Progenitor cell of endocrine pancreas (in vitro differentiated cells): Measurements from ENCODE around the gene LUZP2. TPM values are rescaled to one million over a fixed set of nuclear protein-coding genes. Genes with fewer than 3 reads are reported as not detected.

Experiments used
- DNase-seq: peaks from one replicate; pipeline ENCODE4 v3.0.0; 2021; ENCODE audit warnings: low spot score; ENCODE audit not compliant: unreplicated experiment
- H3K27ac Mint-ChIP-seq: 2 replicates; pipeline ENCODE4 v1.8.0; 2021; ENCODE audit warnings: mild to moderate bottlenecking, moderate library complexity, mixed read lengths
- H3K27me3 Mint-ChIP-seq: 2 replicates; pipeline ENCODE4 v1.8.0; 2021; ENCODE audit warnings: mixed read lengths
- H3K36me3 Mint-ChIP-seq: 2 replicates; pipeline ENCODE4 v1.8.0; 2022; ENCODE audit warnings: mixed read lengths; ENCODE audit not compliant: insufficient read depth
- H3K4me1 Mint-ChIP-seq: 2 replicates; pipeline ENCODE4 v1.8.0; 2021; ENCODE audit warnings: low read depth, mixed read lengths
- H3K4me3 Mint-ChIP-seq: 2 replicates; pipeline ENCODE4 v1.8.0; 2021; ENCODE audit warnings: low read depth, mild to moderate bottlenecking, moderate library complexity, mixed read lengths
- H3K9me3 Mint-ChIP-seq: 2 replicates; pipeline ENCODE4 v1.8.0; 2021; ENCODE audit warnings: low read depth, mixed read lengths
- total RNA-seq: library from RNA; stranded (reverse); gene quantifications from 2 replicates; pipeline ENCODE4 v1.2.1, GENCODE V29; 2021
- TF ChIP-seq, protein P1 (sequence below): fragments of 200-600 bp; sonication (generic); IDR thresholded peaks from one replicate; pipeline ENCODE4 v1.5.0; 2021; ENCODE audit warnings: antibody characterized with exemption, mild to moderate bottlenecking; ENCODE audit not compliant: unreplicated experiment

The LUZP2 gene
- total RNA-seq, 1 donor from 2014 or later, result 1.8 TPM

DNA sequence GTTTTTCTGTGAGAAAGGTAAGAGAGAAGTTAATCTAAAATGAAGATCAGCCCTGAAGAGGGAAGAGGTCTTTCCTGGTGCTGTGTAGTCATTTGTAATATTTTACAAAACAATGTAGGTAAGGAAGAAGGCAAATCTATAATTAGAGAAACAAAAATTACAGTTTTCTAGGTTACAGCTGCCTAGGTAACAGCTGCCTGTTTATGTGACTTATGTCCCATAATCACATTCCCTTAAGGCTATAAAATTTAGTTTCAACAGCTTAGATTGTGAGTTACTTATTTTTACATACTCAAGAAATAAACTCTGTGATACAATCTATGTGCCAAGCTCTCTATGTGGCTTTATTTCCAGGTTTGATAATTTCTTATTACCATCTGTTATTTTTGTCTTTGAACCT lies 19.8 kb downstream of the LUZP2 start:
- no peaks in the 10 kb centered on the region for H3K36me3 Mint-ChIP-seq
- no peak overlapping the region for H3K27ac Mint-ChIP-seq
- H3K9me3 Mint-ChIP-seq, result no peaks in the 10 kb centered on the region
- no peaks in the 10 kb centered on the region for H3K4me1 Mint-ChIP-seq
- H3K4me3 Mint-ChIP-seq, result no peak overlapping the region
- no peak for DNase-seq
- no peaks in the 10 kb centered on the region for H3K27me3 Mint-ChIP-seq
- TF ChIP-seq, protein P1, sequence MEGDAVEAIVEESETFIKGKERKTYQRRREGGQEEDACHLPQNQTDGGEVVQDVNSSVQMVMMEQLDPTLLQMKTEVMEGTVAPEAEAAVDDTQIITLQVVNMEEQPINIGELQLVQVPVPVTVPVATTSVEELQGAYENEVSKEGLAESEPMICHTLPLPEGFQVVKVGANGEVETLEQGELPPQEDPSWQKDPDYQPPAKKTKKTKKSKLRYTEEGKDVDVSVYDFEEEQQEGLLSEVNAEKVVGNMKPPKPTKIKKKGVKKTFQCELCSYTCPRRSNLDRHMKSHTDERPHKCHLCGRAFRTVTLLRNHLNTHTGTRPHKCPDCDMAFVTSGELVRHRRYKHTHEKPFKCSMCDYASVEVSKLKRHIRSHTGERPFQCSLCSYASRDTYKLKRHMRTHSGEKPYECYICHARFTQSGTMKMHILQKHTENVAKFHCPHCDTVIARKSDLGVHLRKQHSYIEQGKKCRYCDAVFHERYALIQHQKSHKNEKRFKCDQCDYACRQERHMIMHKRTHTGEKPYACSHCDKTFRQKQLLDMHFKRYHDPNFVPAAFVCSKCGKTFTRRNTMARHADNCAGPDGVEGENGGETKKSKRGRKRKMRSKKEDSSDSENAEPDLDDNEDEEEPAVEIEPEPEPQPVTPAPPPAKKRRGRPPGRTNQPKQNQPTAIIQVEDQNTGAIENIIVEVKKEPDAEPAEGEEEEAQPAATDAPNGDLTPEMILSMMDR, result no peak

DNA sequence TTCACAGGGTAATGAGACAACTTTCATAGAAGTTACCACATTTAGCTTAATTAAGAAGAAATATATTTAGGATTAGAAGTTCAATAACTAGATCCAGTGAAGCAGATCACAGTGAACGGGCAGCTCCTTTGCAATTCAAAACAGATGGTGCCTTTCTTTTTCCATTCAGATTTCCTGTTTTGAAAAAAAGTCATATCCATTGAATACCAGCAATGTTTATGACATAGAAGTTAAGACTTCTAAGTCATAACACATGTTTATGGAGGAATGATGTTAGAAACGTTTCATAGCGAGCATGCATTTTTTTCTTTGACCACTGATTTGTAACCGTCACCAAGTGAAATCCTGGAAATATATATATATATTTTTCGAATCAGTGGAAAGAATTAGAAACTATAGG lies 24.7 kb downstream of the LUZP2 start:
- no peaks in the 10 kb centered on the region for H3K36me3 Mint-ChIP-seq
- no peaks in the 10 kb centered on the region for H3K27me3 Mint-ChIP-seq
- no peak overlapping the region for H3K4me3 Mint-ChIP-seq
- H3K9me3 Mint-ChIP-seq, result no peaks in the 10 kb centered on the region
- H3K4me1 Mint-ChIP-seq, result peaks cover 7% of the 10 kb centered on the region
- H3K27ac Mint-ChIP-seq, result no peak overlapping the region
- TF ChIP-seq, protein P1, result no peak
- no peak for DNase-seq

DNA sequence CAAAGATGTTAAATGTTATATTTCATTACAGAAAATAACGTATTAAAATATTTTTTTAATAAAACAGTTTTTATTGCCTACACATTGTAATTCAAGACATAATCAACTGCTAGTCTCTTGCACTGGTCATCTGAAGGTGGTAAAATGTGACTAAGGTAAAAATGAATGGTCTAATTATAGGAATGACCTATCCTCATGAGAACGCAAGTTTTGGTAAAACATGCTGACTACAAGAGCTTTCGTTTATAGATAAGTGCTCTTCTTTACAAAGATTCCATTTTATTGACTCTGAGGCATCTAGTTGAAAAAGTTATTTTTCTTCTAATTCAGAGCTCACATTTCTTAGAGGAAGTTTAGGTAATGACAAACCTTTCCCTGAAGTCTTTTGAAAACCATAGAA lies 27.3 kb downstream of the LUZP2 start:
- Mint-ChIP-seq H3K27me3 (no peaks in the 10 kb centered on the region), H3K36me3 (no peaks in the 10 kb centered on the region), H3K27ac (no peak overlapping the region), H3K4me1 (peaks cover 9% of the 10 kb centered on the region), H3K4me3 (no peak overlapping the region), H3K9me3 (no peaks in the 10 kb centered on the region)
- no peak for DNase-seq
- TF ChIP-seq, protein P1, result no peak

DNA sequence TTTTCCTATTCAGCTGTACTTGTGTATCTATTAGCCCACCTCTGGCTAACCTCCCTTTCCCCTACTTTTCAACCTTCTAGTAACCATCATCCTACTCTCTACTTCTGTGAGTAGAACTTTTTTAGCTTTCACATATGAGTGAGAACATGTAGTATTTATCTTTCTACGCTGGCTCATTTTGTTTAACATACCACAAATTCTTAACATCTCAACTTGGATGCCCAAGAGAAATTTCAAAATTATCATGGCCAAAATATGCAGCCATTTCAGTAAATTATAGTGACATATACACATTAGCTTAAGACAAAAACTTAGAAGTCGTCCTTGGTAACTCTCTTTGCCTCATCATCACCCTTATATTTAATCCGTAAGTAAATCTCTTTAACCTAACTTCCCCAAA lies 34.7 kb downstream of the LUZP2 start:
- peaks cover 3% of the 10 kb centered on the region for H3K4me1 Mint-ChIP-seq
- H3K9me3 Mint-ChIP-seq, result no peaks in the 10 kb centered on the region
- H3K27me3 Mint-ChIP-seq, result no peaks in the 10 kb centered on the region
- TF ChIP-seq, protein P1, result no peak
- H3K27ac Mint-ChIP-seq, result no peak overlapping the region
- no peak overlapping the region for H3K4me3 Mint-ChIP-seq
- H3K36me3 Mint-ChIP-seq, result no peaks in the 10 kb centered on the region
- DNase-seq, result no peak

DNA sequence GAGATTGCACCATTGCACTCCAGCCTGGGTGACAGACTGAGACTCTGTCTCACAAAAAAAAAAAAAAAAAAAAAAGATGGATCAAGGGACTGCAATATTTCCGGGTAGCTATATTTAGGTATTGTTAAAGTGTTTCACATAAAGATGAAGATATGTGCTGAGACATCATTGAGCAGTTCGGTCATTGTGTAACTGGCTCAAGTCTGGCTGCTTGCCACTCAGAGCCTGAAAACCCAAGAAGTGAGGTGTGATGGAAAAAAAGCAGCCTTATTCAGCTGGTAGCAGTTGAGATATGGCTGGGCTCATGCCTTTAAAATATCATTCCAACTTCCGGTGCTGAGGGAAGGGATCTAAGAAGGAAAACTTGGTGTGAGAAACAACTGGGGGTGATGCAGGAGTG lies 46.9 kb downstream of the LUZP2 start:
- H3K27me3 Mint-ChIP-seq, result no peaks in the 10 kb centered on the region
- no peak for DNase-seq
- H3K27ac Mint-ChIP-seq, result no peak overlapping the region
- TF ChIP-seq, protein P1, result no peak
- no peaks in the 10 kb centered on the region for H3K36me3 Mint-ChIP-seq
- H3K9me3 Mint-ChIP-seq, result peaks cover 10% of the 10 kb centered on the region
- H3K4me3 Mint-ChIP-seq, result no peak overlapping the region
- no peaks in the 10 kb centered on the region for H3K4me1 Mint-ChIP-seq
